Hepatocyte (in vitro differentiated cells): ENCODE results near the gene SLC2A5. TPM values are rescaled to one million over a fixed set of nuclear protein-coding genes. Genes with fewer than 3 reads are reported as not detected.

Experiments used
- DNase-seq: peaks from one replicate; pipeline ENCODE4 v3.0.0-alpha.2; 2016; ENCODE audit warnings: low spot score
- H2AFZ ChIP-seq: fragments of 200-600 bp; sonication (generic); 2 replicates; pipeline ENCODE4 v1.6.0; 2016; ENCODE audit warnings: antibody characterized with exemption, mild to moderate bottlenecking
- H3K27ac ChIP-seq: fragments of 200-600 bp; sonication (generic); 2 replicates; pipeline ENCODE4 v1.5.1; 2016; ENCODE audit warnings: mild to moderate bottlenecking
- H3K27me3 ChIP-seq: fragments of 200-600 bp; sonication (generic); 2 replicates; pipeline ENCODE4 v1.6.1; 2016
- H3K36me3 ChIP-seq: fragments of 200-600 bp; sonication (generic); replicated peaks from 2 replicates; pipeline ENCODE4 v1.5.1; 2016; ENCODE audit warnings: low read depth; ENCODE audit not compliant: insufficient read depth
- H3K4me1 ChIP-seq: fragments of 200-600 bp; sonication (generic); 2 replicates; pipeline ENCODE4 v1.5.1; 2016; ENCODE audit warnings: mild to moderate bottlenecking, moderate library complexity; ENCODE audit not compliant: insufficient read depth
- H3K4me2 ChIP-seq: fragments of 200-600 bp; sonication (generic); 2 replicates; pipeline ENCODE4 v1.6.0; 2016
- H3K4me3 ChIP-seq: fragments of 200-600 bp; sonication (generic); 2 replicates; pipeline ENCODE4 v1.5.1; 2016; ENCODE audit warnings: mild to moderate bottlenecking
- H3K79me2 ChIP-seq: fragments of 200-600 bp; sonication (generic); 2 replicates; pipeline ENCODE4 v1.6.0; 2017; ENCODE audit warnings: mild to moderate bottlenecking
- H3K9me2 ChIP-seq: fragments of 200-600 bp; sonication (generic); replicated peaks from 2 replicates; pipeline ENCODE4 v1.6.0; 2017; ENCODE audit warnings: mild to moderate bottlenecking; ENCODE audit not compliant: insufficient read depth
- H3K9me3 ChIP-seq: fragments of 200-600 bp; sonication (generic); 2 replicates; pipeline ENCODE4 v1.5.1; 2016; ENCODE audit warnings: low read depth, mild to moderate bottlenecking
- H4K20me1 ChIP-seq: fragments of 200-600 bp; sonication (generic); 2 replicates; pipeline ENCODE4 v1.6.0; 2016; ENCODE audit warnings: mild to moderate bottlenecking; ENCODE audit not compliant: insufficient read depth, poor library complexity, severe bottlenecking
- EZH2 ChIP-seq: fragments of 200-600 bp; sonication (generic); IDR thresholded peaks from 2 replicates; pipeline ENCODE4 v1.6.1; 2016; ENCODE audit warnings: antibody characterized with exemption, mild to moderate bottlenecking, borderline replicate concordance
- EZH2phosphoT487 ChIP-seq: fragments of 200-600 bp; sonication (generic); IDR thresholded peaks from one replicate; pipeline ENCODE4 v1.6.1; 2018; ENCODE audit warnings: antibody characterized with exemption, mild to moderate bottlenecking, low read depth, moderate library complexity; ENCODE audit not compliant: unreplicated experiment, severe bottlenecking
- WGBS: methylation state at CpG from one replicate; pipeline ENCODE4 v1.1.6; 2016; ENCODE audit warnings: low lambda C conversion rate; ENCODE audit errors: missing lambda C conversion rate; 5-methylcytosine and 5-hydroxymethylcytosine counted together
- polyA plus RNA-seq: library from polyadenylated mRNA; unstranded; fragments of >200 nt; fragmentation: Nextera tagmentation; extraction: Ambion mirVana; gene quantifications from 2 replicates; pipeline ENCODE4 v1.2.1, GENCODE V29; 2016
- total RNA-seq: library from RNA; depleted of rRNA; stranded (reverse); fragments of >200 nt; gene quantifications from 2 replicates; pipeline ENCODE4 v1.2.3, GENCODE V29; 2014
- TF ChIP-seq, protein P1 (sequence below): fragments of 200-600 bp; sonication (generic); IDR thresholded peaks from 2 replicates; pipeline ENCODE4 v1.5.1; 2016; ENCODE audit warnings: antibody characterized with exemption, mild to moderate bottlenecking; ENCODE audit not compliant: poor library complexity

Gene SLC2A5
- total and polyA plus RNA-seq, 2 experiments from 2014 or later = 7.2 to 8.2 TPM

DNA sequence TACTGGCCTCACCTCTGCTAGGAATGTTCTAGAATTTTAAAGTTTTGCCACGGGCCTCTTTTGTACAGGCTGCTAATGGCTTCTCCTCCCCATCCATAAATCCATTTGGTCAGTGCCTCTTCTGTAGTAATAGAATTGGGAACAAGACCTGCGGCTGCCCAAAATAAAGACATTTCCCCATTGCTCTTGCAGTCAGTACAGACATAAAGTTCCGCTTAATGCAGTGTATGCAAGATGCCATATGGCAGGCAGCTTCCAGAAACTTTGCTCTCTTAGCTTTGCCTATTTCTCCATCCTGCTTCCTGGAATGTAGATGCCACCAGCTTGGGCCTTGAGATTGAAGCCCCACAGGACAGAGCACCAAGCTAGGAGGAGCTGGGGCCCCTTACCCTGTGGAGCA is 3.7 kb upstream of the SLC2A5 start:
- WGBS = 97% methylated on average over 3 of the region's 3 CpGs
- no peaks in the 10 kb centered on the region for H3K9me2 ChIP-seq
- no peaks in the 10 kb centered on the region for H3K27me3 ChIP-seq
- no peak overlapping the region for H3K27ac ChIP-seq
- no peaks in the 10 kb centered on the region for H3K9me3 ChIP-seq
- no peak overlapping the region for H3K4me3 ChIP-seq
- peaks cover 8% of the 10 kb centered on the region for H3K4me1 ChIP-seq
- no peaks in the 10 kb centered on the region for H4K20me1 ChIP-seq
- H3K4me2 ChIP-seq = no peak overlapping the region
- DNase-seq = no peak
- H3K79me2 ChIP-seq = no peaks in the 10 kb centered on the region
- H2AFZ ChIP-seq = no peak overlapping the region
- TF ChIP-seq, protein P1, sequence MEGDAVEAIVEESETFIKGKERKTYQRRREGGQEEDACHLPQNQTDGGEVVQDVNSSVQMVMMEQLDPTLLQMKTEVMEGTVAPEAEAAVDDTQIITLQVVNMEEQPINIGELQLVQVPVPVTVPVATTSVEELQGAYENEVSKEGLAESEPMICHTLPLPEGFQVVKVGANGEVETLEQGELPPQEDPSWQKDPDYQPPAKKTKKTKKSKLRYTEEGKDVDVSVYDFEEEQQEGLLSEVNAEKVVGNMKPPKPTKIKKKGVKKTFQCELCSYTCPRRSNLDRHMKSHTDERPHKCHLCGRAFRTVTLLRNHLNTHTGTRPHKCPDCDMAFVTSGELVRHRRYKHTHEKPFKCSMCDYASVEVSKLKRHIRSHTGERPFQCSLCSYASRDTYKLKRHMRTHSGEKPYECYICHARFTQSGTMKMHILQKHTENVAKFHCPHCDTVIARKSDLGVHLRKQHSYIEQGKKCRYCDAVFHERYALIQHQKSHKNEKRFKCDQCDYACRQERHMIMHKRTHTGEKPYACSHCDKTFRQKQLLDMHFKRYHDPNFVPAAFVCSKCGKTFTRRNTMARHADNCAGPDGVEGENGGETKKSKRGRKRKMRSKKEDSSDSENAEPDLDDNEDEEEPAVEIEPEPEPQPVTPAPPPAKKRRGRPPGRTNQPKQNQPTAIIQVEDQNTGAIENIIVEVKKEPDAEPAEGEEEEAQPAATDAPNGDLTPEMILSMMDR = no peak
- TF ChIP-seq EZH2 (no peak), EZH2phosphoT487 (no peak)
- no peaks in the 10 kb centered on the region for H3K36me3 ChIP-seq

DNA sequence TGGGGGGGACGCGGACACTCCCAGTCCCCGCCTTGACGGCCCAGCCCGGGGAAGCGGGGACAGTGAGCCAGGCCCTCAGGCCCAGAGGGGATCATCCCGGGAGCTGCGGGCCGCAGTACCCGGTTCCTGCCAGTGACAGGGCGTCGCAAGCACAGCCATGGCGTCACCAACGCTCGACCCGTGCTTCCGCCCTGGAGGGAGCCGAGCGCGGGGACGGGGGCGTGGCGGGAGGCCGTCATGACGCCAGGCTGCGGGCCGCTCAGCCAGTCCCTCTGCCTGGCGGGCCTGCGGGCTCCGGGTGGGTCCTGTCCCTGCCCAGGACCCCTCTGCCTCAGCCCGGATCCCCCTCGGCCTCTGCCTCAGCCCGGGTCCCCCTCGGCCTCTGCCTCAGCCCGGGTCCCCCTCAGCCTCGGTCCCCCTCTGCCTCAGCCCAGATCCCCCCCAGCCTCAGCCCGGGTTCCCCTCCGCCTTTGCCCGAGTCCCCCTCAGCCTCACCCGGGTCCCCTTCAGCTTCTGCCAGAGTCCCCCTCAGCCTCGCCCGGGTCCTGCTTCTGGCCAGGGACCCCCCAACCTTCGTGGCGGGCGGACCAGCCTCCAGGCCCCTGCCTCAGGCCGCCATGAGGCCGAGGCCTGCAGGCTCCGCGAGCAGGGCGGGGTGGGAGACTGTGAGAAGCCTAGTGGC is 2.3 kb upstream of the SLC2A5 start:
- H3K27ac ChIP-seq = no peak overlapping the region
- H3K79me2 ChIP-seq = no peaks in the 10 kb centered on the region
- no peaks in the 10 kb centered on the region for H3K27me3 ChIP-seq
- peaks cover 5% of the 10 kb centered on the region for H3K4me1 ChIP-seq
- H3K9me3 ChIP-seq = no peaks in the 10 kb centered on the region
- H3K9me2 ChIP-seq = no peaks in the 10 kb centered on the region
- TF ChIP-seq EZH2 = no peak
- TF ChIP-seq, protein P1 = no peak
- TF ChIP-seq EZH2phosphoT487 = no peak
- H4K20me1 ChIP-seq = no peaks in the 10 kb centered on the region
- no peak overlapping the region for H3K4me2 ChIP-seq
- no peaks in the 10 kb centered on the region for H3K36me3 ChIP-seq
- no peak overlapping the region for H3K4me3 ChIP-seq
- no peak for DNase-seq
- no peak overlapping the region for H2AFZ ChIP-seq
- 96% methylated on average over 15 of the region's 50 CpGs for WGBS

DNA sequence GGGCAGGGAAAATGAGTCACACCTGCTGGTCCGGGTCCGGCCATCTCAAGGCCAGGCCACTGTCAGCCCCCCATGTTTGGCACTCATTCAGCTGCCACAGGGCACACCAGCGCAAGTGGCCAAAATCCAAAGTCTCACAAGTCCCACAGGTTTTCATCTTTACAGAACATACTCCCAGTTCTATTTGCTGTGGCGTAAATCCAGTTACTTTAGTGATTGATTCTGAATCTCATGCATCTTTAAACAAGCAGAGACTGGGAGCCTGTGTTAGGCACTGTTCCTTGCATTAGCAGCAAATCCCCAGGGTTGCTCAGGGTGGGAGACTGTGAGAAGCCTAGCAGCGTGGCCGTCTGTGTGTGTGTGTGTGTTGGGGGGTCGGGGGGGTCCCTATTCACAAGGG is 1.1 kb upstream of the SLC2A5 start:
- Histone ChIP-seq H3K9me3 (no peaks in the 10 kb centered on the region), H3K27me3 (no peaks in the 10 kb centered on the region), H3K36me3 (no peaks in the 10 kb centered on the region), H3K4me1 (peaks cover 5% of the 10 kb centered on the region), H3K4me3 (no peak overlapping the region), H2AFZ (no peak overlapping the region), H3K9me2 (no peaks in the 10 kb centered on the region), H4K20me1 (no peaks in the 10 kb centered on the region), H3K4me2 (no peak overlapping the region), H3K27ac (no peak overlapping the region), H3K79me2 (no peaks in the 10 kb centered on the region)
- TF ChIP-seq, protein P1 = no peak
- no peak for TF ChIP-seq EZH2phosphoT487
- TF ChIP-seq EZH2 = no peak
- WGBS = 77% methylated on average over 6 of the region's 7 CpGs
- no peak for DNase-seq
